Measurements from ENCODE around the gene MAP2K5. TPM values are rescaled to one million over a fixed set of nuclear protein-coding genes. Genes with fewer than 3 reads are reported as not detected.

Gene MAP2K5
- polyA plus RNA-seq, 1 donor from 2014 or later, result 12.1 TPM

DNA sequence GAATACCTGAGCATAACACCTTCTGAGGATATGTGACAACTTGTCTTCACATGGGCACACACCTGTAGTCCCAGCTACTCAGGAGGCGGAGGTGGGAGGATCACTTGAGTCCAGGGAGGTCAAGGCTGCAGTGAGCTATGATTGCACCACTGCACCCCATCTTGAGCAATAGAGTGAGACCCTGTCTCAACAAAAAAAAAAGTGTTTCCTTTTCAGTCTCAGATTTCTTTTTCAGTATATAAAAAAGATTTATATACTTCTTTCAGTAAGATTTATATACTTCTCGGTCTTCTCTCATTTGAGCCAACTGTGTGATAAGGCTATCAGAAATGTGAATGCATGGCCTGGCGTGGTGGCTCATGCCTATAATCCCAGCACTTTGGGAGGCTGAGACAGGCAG lies 197.9 kb downstream of the MAP2K5 start:
- Histone ChIP-seq H3K27ac (ENCODE audit: low read length) (no peak overlapping the region), H3K4me3 (ENCODE audit: low read length) (no peak overlapping the region), H3K9me3 (ENCODE audit: low read length) (no peaks in the 10 kb centered on the region), H3K4me2 (ENCODE audit: low read length) (no peak overlapping the region), H3K9ac (ENCODE audit: low read length) (no peak overlapping the region), H3K36me3 (ENCODE audit: insufficient read depth, low read length) (no peaks in the 10 kb centered on the region), H4K20me1 (ENCODE audit: insufficient read depth) (no peaks in the 10 kb centered on the region), H2AFZ (ENCODE audit: low read depth, low read length) (no peak overlapping the region), H3K79me2 (replicated peaks; ENCODE audit: insufficient read depth, low read length) (no peaks in the 10 kb centered on the region), H3K9me2 (ENCODE audit: insufficient read depth, low read length) (no peaks in the 10 kb centered on the region), H3K27me3 (ENCODE audit: insufficient read depth, low read depth, low read length) (no peaks in the 10 kb centered on the region), H3F3A (ENCODE audit: insufficient read depth, low read length, poor library complexity, severe bottlenecking) (no peaks in the 10 kb centered on the region)
- no peak for TF ChIP-seq TAF1 (IDR thresholded peaks at IDR 0.05; ENCODE audit: low read depth)
- TF ChIP-seq, protein P1, sequence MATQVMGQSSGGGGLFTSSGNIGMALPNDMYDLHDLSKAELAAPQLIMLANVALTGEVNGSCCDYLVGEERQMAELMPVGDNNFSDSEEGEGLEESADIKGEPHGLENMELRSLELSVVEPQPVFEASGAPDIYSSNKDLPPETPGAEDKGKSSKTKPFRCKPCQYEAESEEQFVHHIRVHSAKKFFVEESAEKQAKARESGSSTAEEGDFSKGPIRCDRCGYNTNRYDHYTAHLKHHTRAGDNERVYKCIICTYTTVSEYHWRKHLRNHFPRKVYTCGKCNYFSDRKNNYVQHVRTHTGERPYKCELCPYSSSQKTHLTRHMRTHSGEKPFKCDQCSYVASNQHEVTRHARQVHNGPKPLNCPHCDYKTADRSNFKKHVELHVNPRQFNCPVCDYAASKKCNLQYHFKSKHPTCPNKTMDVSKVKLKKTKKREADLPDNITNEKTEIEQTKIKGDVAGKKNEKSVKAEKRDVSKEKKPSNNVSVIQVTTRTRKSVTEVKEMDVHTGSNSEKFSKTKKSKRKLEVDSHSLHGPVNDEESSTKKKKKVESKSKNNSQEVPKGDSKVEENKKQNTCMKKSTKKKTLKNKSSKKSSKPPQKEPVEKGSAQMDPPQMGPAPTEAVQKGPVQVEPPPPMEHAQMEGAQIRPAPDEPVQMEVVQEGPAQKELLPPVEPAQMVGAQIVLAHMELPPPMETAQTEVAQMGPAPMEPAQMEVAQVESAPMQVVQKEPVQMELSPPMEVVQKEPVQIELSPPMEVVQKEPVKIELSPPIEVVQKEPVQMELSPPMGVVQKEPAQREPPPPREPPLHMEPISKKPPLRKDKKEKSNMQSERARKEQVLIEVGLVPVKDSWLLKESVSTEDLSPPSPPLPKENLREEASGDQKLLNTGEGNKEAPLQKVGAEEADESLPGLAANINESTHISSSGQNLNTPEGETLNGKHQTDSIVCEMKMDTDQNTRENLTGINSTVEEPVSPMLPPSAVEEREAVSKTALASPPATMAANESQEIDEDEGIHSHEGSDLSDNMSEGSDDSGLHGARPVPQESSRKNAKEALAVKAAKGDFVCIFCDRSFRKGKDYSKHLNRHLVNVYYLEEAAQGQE (IDR thresholded peaks at IDR 0.05; ENCODE audit: borderline replicate concordance), result no peak
- no peak for TF ChIP-seq MXI1 (conservative IDR thresholded peaks at IDR 0.05; ENCODE audit: poor library complexity, severe bottlenecking)
- TF ChIP-seq, protein P2, sequence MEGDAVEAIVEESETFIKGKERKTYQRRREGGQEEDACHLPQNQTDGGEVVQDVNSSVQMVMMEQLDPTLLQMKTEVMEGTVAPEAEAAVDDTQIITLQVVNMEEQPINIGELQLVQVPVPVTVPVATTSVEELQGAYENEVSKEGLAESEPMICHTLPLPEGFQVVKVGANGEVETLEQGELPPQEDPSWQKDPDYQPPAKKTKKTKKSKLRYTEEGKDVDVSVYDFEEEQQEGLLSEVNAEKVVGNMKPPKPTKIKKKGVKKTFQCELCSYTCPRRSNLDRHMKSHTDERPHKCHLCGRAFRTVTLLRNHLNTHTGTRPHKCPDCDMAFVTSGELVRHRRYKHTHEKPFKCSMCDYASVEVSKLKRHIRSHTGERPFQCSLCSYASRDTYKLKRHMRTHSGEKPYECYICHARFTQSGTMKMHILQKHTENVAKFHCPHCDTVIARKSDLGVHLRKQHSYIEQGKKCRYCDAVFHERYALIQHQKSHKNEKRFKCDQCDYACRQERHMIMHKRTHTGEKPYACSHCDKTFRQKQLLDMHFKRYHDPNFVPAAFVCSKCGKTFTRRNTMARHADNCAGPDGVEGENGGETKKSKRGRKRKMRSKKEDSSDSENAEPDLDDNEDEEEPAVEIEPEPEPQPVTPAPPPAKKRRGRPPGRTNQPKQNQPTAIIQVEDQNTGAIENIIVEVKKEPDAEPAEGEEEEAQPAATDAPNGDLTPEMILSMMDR (IDR thresholded peaks at IDR 0.05; ENCODE audit: poor library complexity, severe bottlenecking), result no peak
- no peak for TF ChIP-seq SMC3 (conservative IDR thresholded peaks at IDR 0.05; ENCODE audit: poor library complexity)
- TF ChIP-seq RAD21 (conservative IDR thresholded peaks at IDR 0.05), result no peak
- no peak for TF ChIP-seq EZH2 (IDR thresholded peaks at IDR 0.05; ENCODE audit: borderline replicate concordance, insufficient read depth, low read length, poor library complexity, severe bottlenecking)

DNA sequence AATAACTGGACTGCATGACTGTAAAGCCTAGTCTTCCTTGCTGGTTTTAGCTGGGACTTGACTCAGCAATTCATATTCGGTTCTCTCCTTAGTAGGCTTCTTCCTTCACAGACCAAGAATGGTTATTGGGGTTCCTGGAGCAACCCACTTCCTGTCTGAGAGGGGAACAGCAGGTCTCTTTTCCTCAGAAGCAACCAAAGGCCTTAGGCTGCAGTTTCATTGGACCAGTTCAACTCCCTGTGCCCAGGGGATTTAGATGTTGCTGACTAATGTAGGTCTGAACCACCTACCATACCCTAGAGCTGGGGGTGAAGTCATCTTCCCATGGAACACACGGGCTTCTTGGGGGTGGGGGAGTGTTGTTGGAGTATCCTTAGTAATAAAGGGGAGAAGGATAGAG lies 198.8 kb downstream of the MAP2K5 start:
- Histone ChIP-seq H3K36me3 (ENCODE audit: insufficient read depth, low read length) (no peaks in the 10 kb centered on the region), H3K27ac (ENCODE audit: low read length) (no peak overlapping the region), H3K4me3 (ENCODE audit: low read length) (no peak overlapping the region), H3F3A (ENCODE audit: insufficient read depth, low read length, poor library complexity, severe bottlenecking) (no peaks in the 10 kb centered on the region), H3K9me3 (ENCODE audit: low read length) (no peaks in the 10 kb centered on the region), H4K20me1 (ENCODE audit: insufficient read depth) (no peaks in the 10 kb centered on the region), H2AFZ (ENCODE audit: low read depth, low read length) (no peak overlapping the region), H3K9ac (ENCODE audit: low read length) (no peak overlapping the region), H3K4me2 (ENCODE audit: low read length) (no peak overlapping the region), H3K9me2 (ENCODE audit: insufficient read depth, low read length) (no peaks in the 10 kb centered on the region), H3K27me3 (ENCODE audit: insufficient read depth, low read depth, low read length) (no peaks in the 10 kb centered on the region), H3K79me2 (replicated peaks; ENCODE audit: insufficient read depth, low read length) (no peaks in the 10 kb centered on the region)
- no peak for TF ChIP-seq EP300 (conservative IDR thresholded peaks at IDR 0.05; ENCODE audit: poor library complexity, severe bottlenecking)
- no peak for TF ChIP-seq TAF1 (IDR thresholded peaks at IDR 0.05; ENCODE audit: low read depth)
- TF ChIP-seq EZH2 (IDR thresholded peaks at IDR 0.05; ENCODE audit: borderline replicate concordance, insufficient read depth, low read length, poor library complexity, severe bottlenecking), result no peak
- TF ChIP-seq RAD21 (conservative IDR thresholded peaks at IDR 0.05), result no peak
- TF ChIP-seq, protein P1 (IDR thresholded peaks at IDR 0.05; ENCODE audit: borderline replicate concordance), result no peak
- TF ChIP-seq POLR2AphosphoS5 (IDR thresholded peaks at IDR 0.05), result no peak
- no peak for TF ChIP-seq MXI1 (conservative IDR thresholded peaks at IDR 0.05; ENCODE audit: poor library complexity, severe bottlenecking)
- TF ChIP-seq, protein P2 (IDR thresholded peaks at IDR 0.05; ENCODE audit: poor library complexity, severe bottlenecking), result no peak
- TF ChIP-seq SMC3 (conservative IDR thresholded peaks at IDR 0.05; ENCODE audit: poor library complexity), result no peak
